GM21390 (cell line): Measurements from ENCODE around the gene GPAT2.
"Not testable (repeated sequence)": the region's sequence is repeated elsewhere in the genome, so short reads cannot be mapped to it uniquely, and the experiment has no call there.

Experiments used
- ATAC-seq: cut with Tn5 transposase; IDR thresholded peaks from one replicate; pipeline ENCODE4 v1.9.1; 2021; ENCODE audit not compliant: unreplicated experiment

The GPAT2 gene

GRCh38 chr2:96064760-96065159, 30.0 kb upstream of the GPAT2 start:
- ATAC-seq, result not testable (repeated sequence)

GRCh38 chr2:96064047-96064675, 29.4 kb upstream of the GPAT2 start:
- not testable (repeated sequence) for ATAC-seq

GRCh38 chr2:96063116-96063899, 28.6 kb upstream of the GPAT2 start:
- ATAC-seq, result not testable (repeated sequence)

GRCh38 chr2:96062483-96062882, 27.8 kb upstream of the GPAT2 start:
- not testable (repeated sequence) for ATAC-seq

DNA sequence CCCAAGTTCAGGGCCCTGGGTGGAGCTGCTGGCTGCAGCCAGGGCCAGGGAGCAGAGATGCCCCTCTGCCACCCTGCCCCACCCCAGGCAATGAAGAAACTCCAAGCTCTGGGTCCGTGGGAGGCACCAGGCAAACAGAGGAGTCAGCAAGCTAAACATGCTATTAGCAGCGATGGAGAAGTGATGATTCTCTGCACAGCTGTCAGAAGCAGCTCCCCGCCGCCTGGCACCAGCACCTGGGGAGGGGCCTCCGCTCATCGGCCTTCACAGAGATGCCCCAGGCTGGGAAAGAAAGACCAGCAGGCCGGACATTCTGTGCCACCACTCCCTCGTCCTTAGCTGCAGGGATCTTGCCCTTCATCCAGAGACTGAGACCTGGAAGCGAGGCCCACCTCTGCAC, 27.2 kb upstream of the GPAT2 start:
- not testable (repeated sequence) for ATAC-seq

- ATAC-seq, result not testable (repeated sequence)
Observed at GRCh38 chr2:96061197-96061817, 26.6 kb upstream of the GPAT2 start.

GRCh38 chr2:96060325-96060724, 25.6 kb upstream of the GPAT2 start:
- not testable (repeated sequence) for ATAC-seq

- ATAC-seq, result not testable (repeated sequence)
Observed at GRCh38 chr2:96059443-96059842, 24.7 kb upstream of the GPAT2 start.

DNA sequence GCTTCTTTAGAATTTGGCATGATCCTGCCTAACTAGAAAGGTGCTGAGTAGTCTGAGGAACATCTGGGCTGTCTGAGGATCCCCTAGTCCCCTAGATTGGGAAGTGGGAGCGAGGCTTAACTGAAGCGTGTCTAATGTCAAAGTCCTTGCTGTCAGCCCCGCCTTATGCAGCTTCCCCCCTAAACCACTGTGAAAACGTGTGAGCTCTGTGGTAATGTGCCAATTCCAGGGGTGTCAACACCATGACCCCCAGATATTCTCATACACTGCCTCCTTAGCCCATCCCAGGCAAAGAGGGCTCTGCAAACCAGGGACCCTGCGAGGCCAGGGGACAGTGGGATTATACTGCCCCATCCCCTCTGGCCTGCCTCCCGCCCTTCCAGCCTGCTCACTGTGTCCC, 21.1 kb upstream of the GPAT2 start:
- not testable (repeated sequence) for ATAC-seq

DNA sequence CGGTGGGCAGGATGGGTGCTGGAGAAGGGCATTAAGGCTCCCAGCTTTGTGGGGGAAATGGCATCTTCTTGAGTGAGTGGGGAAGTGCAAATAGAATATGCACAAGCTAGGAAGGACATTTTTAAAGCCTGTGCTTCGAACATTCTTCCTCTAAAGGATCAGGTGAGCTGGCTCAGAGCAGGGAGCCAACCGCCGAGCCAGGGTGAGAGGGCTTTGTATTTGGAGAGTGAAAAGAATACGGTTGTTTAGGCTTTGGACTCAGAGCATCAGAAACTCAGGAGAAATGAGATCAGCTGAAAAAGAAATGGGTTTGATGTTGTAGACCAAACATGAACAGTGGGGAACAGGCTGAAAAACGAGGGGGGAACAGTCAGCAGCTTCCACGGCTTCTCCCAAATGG, 19.8 kb upstream of the GPAT2 start:
- not testable (repeated sequence) for ATAC-seq

DNA sequence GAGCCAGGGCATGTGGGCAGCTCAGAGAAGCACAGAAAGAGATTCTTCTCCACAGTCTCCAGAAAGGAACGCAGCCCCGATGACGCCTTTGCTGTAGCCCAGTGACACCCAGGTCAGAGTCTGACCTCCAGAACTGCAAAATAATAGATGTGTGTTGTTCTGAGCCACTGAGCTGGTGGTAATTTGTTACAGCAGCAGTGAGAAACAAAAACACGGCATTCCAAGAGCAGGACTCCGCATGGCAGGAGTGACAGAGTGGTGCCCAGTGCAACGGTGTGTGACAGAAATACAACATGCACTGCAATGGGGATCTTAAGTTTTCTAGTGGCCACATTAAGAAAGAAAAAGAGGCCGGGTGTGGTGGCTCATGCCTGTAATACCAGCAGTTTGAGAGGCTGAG, 18.7 kb upstream of the GPAT2 start:
- ATAC-seq, result not testable (repeated sequence)

DNA sequence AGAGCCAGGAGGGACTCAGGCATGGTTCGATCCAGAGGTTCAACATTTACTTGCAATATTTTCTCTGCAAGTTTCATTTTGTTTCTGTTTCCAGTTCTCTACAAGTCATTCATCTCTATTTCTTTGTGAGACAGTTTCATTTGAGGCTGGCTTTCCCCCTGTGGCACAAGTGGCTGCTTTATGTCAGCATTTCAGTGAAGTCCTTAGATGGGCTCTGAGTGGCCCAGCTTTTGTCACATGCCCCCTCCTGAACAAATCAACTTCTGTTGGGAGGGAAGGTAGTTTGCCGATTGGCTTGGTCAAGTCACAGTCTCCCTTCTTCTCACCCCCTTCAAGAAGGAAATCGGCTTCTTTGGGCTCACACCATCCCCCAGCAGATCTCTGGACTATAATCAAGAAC, 17.9 kb upstream of the GPAT2 start:
- not testable (repeated sequence) for ATAC-seq

DNA sequence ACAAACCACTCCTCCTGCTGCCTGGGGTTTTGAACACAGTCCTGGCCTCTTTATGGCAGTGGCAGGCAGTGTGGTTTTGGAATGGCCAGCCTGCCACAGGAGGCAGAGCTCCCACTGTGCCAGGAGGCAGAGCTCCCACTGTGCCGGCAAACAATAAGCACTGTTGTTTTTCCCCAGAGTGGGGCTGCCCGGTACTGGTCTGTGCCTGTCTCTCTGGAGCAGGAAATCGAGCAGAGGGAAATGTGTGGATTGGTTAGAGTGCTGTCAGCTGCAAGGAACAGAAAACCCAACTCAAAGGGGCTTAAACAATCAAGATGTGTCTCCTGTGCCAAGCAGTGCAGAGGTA, 15.2 kb upstream of the GPAT2 start:
- not testable (repeated sequence) for ATAC-seq

DNA sequence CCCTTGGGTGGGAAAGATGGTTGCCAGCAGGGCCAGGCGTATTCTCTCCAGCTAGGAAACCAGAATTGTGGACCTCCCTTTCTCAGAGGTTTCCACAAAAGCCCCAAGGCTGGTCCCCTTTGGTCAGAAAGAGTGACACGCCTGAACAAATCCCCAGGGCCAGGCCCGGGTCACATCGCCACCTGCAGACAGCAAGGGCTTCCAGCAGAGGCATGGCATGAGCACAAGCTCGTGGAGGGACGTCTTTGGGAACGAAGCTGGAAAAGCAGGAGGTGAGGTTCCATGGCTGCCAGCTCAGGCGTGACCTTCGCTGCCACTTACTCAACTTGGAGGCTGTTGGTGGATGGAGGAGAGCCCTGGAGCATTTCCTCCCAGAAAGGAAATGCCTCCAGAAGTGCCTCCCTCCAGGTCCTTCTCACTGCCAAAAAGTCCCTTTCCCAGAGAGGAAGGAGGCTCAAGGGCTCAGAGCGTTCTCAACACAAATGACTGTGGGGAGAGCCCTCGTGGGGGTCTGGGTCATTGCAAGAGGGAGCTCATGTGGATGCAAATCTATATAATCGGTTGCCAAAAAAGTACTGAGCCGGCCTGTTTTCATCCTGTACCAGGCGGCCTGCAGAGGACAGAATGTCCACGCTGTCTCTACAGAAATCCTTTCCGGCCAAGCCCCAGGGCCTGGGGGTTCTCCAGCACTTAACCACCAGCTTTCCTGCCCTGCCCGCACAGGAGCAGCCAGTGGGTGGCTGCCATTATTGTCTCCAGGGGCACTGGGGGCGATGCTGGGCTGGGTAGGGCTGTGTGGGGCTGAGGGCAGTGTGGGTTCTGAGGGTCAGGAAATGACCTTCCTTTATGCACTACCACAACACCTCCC, 14.6 kb upstream of the GPAT2 start:
- ATAC-seq, result not testable (repeated sequence)

GRCh38 chr2:96035554-96035953, 838 bp upstream of the GPAT2 start:
- not testable (repeated sequence) for ATAC-seq

- not testable (repeated sequence) for ATAC-seq
Observed at GRCh38 chr2:96033997-96034396, 719 bp downstream of the GPAT2 start.

- ATAC-seq, result not testable (repeated sequence)
Observed at GRCh38 chr2:96027725-96028325, 6.9 kb downstream of the GPAT2 start.

DNA sequence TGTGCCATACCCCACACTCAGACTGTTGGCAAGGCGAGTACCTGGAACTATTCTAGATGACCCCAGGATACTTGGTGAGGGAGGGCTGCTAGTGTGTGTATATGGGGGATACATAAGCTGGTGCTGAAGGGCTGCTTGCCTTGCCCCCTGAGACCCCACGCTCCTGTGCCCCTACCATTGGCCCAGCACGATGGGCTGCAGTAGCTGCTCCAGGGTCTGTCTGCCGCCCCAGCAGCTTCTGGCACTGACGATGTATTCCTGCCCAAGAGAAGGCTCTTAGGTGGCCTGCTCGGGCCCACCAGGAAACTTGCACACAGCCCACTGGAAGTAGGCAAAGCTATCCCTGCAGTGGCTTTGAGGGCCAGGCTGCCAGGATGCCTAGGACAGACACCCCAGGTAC, 9.0 kb downstream of the GPAT2 start:
- ATAC-seq, result not testable (repeated sequence)

DNA sequence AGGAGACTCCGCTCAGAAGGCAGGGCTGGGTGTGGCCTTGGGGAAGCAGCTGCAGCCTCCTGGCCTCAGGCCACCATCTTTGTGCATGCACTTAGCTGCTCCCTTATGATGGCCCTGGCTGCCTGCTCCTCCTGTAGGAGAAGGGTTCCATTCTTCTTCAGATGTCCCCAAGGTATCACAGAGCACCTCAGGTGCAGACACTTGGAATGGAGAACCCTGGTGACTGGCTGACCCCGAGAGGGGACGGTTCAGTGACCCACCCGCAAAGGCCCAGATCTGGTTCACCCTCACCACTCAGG, 9.6 kb downstream of the GPAT2 start:
- no peak for ATAC-seq

GRCh38 chr2:96024336-96025193, 10.2 kb downstream of the GPAT2 start:
- ATAC-seq, result no peak
